HEK293 (cell line): ENCODE results near the gene USHBP1.

Source experiments
- CTCF ChIP-seq: fragments of 450-650 bp; formaldehyde crosslinking; IDR thresholded peaks from 2 replicates; pipeline ENCODE4 v1.5.1; 2016; ENCODE audit warnings: missing biosample characterization, missing genetic modification characterization
- ZNF292 ChIP-seq: fragments of 450-650 bp; formaldehyde crosslinking; IDR thresholded peaks from 2 replicates; pipeline ENCODE4 v1.5.1; 2016; ENCODE audit warnings: low read depth, missing biosample characterization, missing genetic modification characterization, borderline replicate concordance

- no peak for TF ChIP-seq ZNF292 (tag by site-specific recombination)
- TF ChIP-seq CTCF (tag by site-specific recombination) = no peak
Observed at GRCh38 chr19:17279436-17279835, 14.9 kb upstream of the USHBP1 start.
